HEK293 (cell line): ENCODE results near the gene RORC.

ENCODE experiments used
- CTCF ChIA-PET: fragments of 350-600 bp; formaldehyde crosslinking; extraction: SDS; loops from one replicate; lab custom pipeline; 2021; ENCODE audit warnings: antibody characterized with exemption; lab: Yijun Ruan, JAX
- POLR2A ChIA-PET: fragments of 300-600 bp; formaldehyde crosslinking; extraction: SDS; loops from one replicate; lab custom pipeline; 2020; ENCODE audit warnings: antibody characterized with exemption, inconsistent platforms; lab: Yijun Ruan, JAX
- H3K27ac ChIP-seq: fragments of 200-500 bp; sonication (Bioruptor generic); 2 replicates; pipeline ENCODE4 v1.5.1; 2014; ENCODE audit warnings: low read depth, low read length, control low read depth, inconsistent platforms; ENCODE audit errors: extremely low read depth
- H3K36me3 ChIP-seq, 2 experiments: fragments of 200-500 bp in 1 of 2; sonication (Bioruptor generic) in 1 of 2; 1 replicate in 1 of 2; 2 replicates in 1 of 2; pipeline ENCODE4 v1.5.1; 2014 to 2017; ENCODE audit warnings: inconsistent platforms in 2 of 2, low read length in 2 of 2; ENCODE audit not compliant: control insufficient read depth in 2 of 2, insufficient read depth in 1 of 2
- H3K4me1 ChIP-seq: fragments of 200-500 bp; sonication (Bioruptor generic); 2 replicates; pipeline ENCODE4 v1.5.1; 2014; ENCODE audit warnings: mild to moderate bottlenecking, low read length, inconsistent platforms; ENCODE audit not compliant: control insufficient read depth, insufficient read depth
- H3K4me3 ChIP-seq: 2 replicates; pipeline ENCODE4 v1.5.1; 2011; ENCODE audit warnings: low read depth, mild to moderate bottlenecking, control low read depth, low read length, moderate library complexity
- H3K9me3 ChIP-seq: fragments of 200-500 bp; sonication (Bioruptor generic); 2 replicates; pipeline ENCODE4 v1.5.1; 2014; ENCODE audit warnings: low read depth, low read length, inconsistent platforms; ENCODE audit not compliant: control insufficient read depth, insufficient read depth
- GLI2 ChIP-seq: fragments of 450-650 bp; formaldehyde crosslinking; IDR thresholded peaks from 2 replicates; pipeline ENCODE4; 2017; ENCODE audit warnings: missing biosample characterization, missing genetic modification characterization, low read depth, borderline replicate concordance
- GLIS1 ChIP-seq: fragments of 450-650 bp; formaldehyde crosslinking; IDR thresholded peaks from 2 replicates; pipeline ENCODE4 v1.5.1; 2016; ENCODE audit warnings: missing biosample characterization, missing genetic modification characterization
- KLF16 ChIP-seq: fragments of 450-650 bp; formaldehyde crosslinking; IDR thresholded peaks from 2 replicates; pipeline ENCODE4 v1.5.1; 2017; ENCODE audit warnings: missing biosample characterization, missing genetic modification characterization
- YY1 ChIP-seq: fragments of 450-650 bp; formaldehyde crosslinking; IDR thresholded peaks from 2 replicates; pipeline ENCODE4 v1.5.1; 2018; ENCODE audit warnings: missing biosample characterization, missing genetic modification characterization
- ZIC2 ChIP-seq: fragments of 450-650 bp; formaldehyde crosslinking; IDR thresholded peaks from 2 replicates; pipeline ENCODE4 v1.5.1; 2016; ENCODE audit warnings: missing biosample characterization, missing genetic modification characterization
- ZNF112 ChIP-seq: fragments of 450-650 bp; formaldehyde crosslinking; IDR thresholded peaks from 2 replicates; pipeline ENCODE4 v1.5.0; 2017; ENCODE audit warnings: missing biosample characterization, missing genetic modification characterization
- ZNF121 ChIP-seq: fragments of 450-650 bp; formaldehyde crosslinking; IDR thresholded peaks from 2 replicates; pipeline ENCODE4 v1.5.1; 2016; ENCODE audit warnings: missing biosample characterization, missing genetic modification characterization
- ZNF16 ChIP-seq: fragments of 450-650 bp; formaldehyde crosslinking; IDR thresholded peaks from 2 replicates; pipeline ENCODE4 v1.5.1; 2016; ENCODE audit warnings: low read depth, missing biosample characterization, missing genetic modification characterization
- ZNF169 ChIP-seq: fragments of 450-650 bp; formaldehyde crosslinking; IDR thresholded peaks from 2 replicates; pipeline ENCODE4 v1.5.1; 2016; ENCODE audit warnings: missing biosample characterization, missing genetic modification characterization
- ZNF341 ChIP-seq: fragments of 450-650 bp; formaldehyde crosslinking; IDR thresholded peaks from 2 replicates; pipeline ENCODE4; 2016; ENCODE audit warnings: low read depth, missing biosample characterization, missing genetic modification characterization
- ZNF394 ChIP-seq: fragments of 450-650 bp; formaldehyde crosslinking; IDR thresholded peaks from 2 replicates; pipeline ENCODE4 v1.5.1; 2016; ENCODE audit warnings: missing biosample characterization, missing genetic modification characterization, mild to moderate bottlenecking, moderate library complexity, borderline replicate concordance
- ZNF560 ChIP-seq: fragments of 450-650 bp; formaldehyde crosslinking; IDR thresholded peaks from 2 replicates; pipeline ENCODE4 v1.5.1; 2017; ENCODE audit warnings: missing biosample characterization, missing genetic modification characterization, borderline replicate concordance
- ZNF621 ChIP-seq: fragments of 450-650 bp; formaldehyde crosslinking; IDR thresholded peaks from 2 replicates; pipeline ENCODE4 v1.5.1; 2017; ENCODE audit warnings: missing biosample characterization, missing genetic modification characterization
- ZNF624 ChIP-seq: fragments of 450-650 bp; formaldehyde crosslinking; IDR thresholded peaks from 2 replicates; pipeline ENCODE4 v1.5.1; 2017; ENCODE audit warnings: missing biosample characterization, missing genetic modification characterization
- ZNF626 ChIP-seq: fragments of 450-650 bp; sonication (Bioruptor Pico); formaldehyde crosslinking; IDR thresholded peaks from 2 replicates; pipeline ENCODE4 v1.5.1; 2018; ENCODE audit warnings: missing biosample characterization, missing genetic modification characterization, inconsistent platforms
- ZNF629 ChIP-seq: fragments of 450-650 bp; formaldehyde crosslinking; IDR thresholded peaks from 2 replicates; pipeline ENCODE4 v1.5.1; 2017; ENCODE audit warnings: missing biosample characterization, missing genetic modification characterization
- ZNF707 ChIP-seq: fragments of 450-650 bp; formaldehyde crosslinking; IDR thresholded peaks from 2 replicates; pipeline ENCODE4 v1.5.1; 2016; ENCODE audit warnings: missing biosample characterization, missing genetic modification characterization
- ZNF747 ChIP-seq: fragments of 450-650 bp; formaldehyde crosslinking; IDR thresholded peaks from 2 replicates; pipeline ENCODE4 v1.5.1; 2016; ENCODE audit warnings: missing biosample characterization, missing genetic modification characterization
- ZNF777 ChIP-seq: fragments of 450-650 bp; formaldehyde crosslinking; IDR thresholded peaks from 2 replicates; pipeline ENCODE4 v1.5.1; 2017; ENCODE audit warnings: missing biosample characterization, missing genetic modification characterization, borderline replicate concordance
- TF ChIP-seq, protein P1 (sequence below): fragments of 450-650 bp; IDR thresholded peaks from 2 replicates; pipeline ENCODE4 v1.5.1; 2018; ENCODE audit warnings: missing biosample characterization, missing genetic modification characterization
- TF ChIP-seq, protein P2 (sequence below): fragments of 450-650 bp; formaldehyde crosslinking; IDR thresholded peaks from 2 replicates; pipeline ENCODE4 v1.5.1; 2016; ENCODE audit warnings: missing biosample characterization, missing genetic modification characterization, low read depth
- TF ChIP-seq, protein P3 (sequence below): fragments of 450-650 bp; formaldehyde crosslinking; IDR thresholded peaks from 2 replicates; pipeline ENCODE4 v1.5.1; 2016; ENCODE audit warnings: missing biosample characterization, missing genetic modification characterization
- TF ChIP-seq, protein P4 (sequence below): fragments of 450-650 bp; formaldehyde crosslinking; IDR thresholded peaks from 2 replicates; pipeline ENCODE4 v1.5.1; 2016; ENCODE audit warnings: missing biosample characterization, missing genetic modification characterization
- TF ChIP-seq, protein P5 (sequence below): fragments of 450-650 bp; formaldehyde crosslinking; optimal IDR thresholded peaks from 2 replicates; pipeline ENCODE3; 2016; ENCODE audit warnings: missing biosample characterization, mild to moderate bottlenecking, missing genetic modification characterization

RORC gene

DNA sequence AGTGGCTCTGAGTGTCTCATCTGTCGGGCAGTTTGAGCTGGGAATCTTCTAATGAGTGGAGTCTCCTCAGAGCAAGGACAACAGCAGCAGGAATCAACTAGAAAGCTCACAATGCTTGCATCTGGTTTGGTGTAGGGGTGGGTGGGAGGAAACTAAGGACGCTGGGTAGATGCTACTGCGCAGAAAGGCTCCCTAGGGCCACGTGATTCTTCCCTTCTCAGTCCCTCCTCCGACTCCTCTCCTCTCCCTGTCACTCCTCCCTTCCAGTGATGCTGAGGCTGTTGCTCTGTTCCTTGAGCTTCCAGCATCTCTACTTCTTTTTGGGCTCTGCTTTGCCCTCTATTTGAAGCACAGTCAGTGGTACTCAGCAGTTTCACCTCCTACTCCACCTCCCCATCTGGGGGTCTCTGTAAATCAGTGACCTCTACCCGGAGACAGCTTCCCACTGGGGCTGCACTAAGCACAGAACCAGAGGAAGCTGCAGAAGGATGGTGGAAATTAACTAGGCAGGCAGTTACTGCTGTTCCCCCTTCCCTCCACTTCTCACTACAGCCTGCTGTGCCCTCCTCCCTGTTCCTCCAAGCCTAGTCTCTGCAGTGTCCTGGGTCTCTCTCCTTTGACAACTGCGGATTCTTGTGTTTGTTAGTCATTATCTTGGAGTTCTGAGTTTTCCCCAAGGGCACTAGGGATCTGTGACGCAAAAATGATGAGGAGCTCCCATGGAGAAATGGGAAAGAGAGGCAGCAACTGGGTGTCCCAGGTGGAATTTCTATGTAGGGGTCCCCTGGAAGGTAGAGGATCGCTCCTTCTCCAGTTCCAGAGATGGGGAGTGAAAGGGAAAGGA lies 32.2 kb downstream of the RORC start:
- Histone ChIP-seq H3K36me3 (no peaks in the 10 kb centered on the region), H3K9me3 (no peaks in the 10 kb centered on the region)
- CTCF ChIA-PET: interaction anchor here (0.8 kb wide), 1 partner anchor 202 kb away, joined by 3 read pairs; no protein-coding TSS in a partner anchor
- peak; percentile 97 for TF ChIP-seq ZIC2
- TF ChIP-seq GLI2 (tag by site-specific recombination): no peak
- TF ChIP-seq, protein P1, sequence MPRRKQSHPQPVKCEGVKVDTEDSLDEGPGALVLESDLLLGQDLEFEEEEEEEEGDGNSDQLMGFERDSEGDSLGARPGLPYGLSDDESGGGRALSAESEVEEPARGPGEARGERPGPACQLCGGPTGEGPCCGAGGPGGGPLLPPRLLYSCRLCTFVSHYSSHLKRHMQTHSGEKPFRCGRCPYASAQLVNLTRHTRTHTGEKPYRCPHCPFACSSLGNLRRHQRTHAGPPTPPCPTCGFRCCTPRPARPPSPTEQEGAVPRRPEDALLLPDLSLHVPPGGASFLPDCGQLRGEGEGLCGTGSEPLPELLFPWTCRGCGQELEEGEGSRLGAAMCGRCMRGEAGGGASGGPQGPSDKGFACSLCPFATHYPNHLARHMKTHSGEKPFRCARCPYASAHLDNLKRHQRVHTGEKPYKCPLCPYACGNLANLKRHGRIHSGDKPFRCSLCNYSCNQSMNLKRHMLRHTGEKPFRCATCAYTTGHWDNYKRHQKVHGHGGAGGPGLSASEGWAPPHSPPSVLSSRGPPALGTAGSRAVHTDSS (tag by site-specific recombination): no peak
- no peak for TF ChIP-seq ZNF624 (tag by site-specific recombination)
- peak; percentile 71 for TF ChIP-seq ZNF341 (tag by site-specific recombination)
- TF ChIP-seq ZNF777 (tag by site-specific recombination): no peak
- TF ChIP-seq, all 188 proteins: peak for 2
- Histone ChIP-seq H3K4me1 (no peaks in the 10 kb centered on the region), H3K27ac (no peak overlapping the region), H3K4me3 (no peak overlapping the region)
- POLR2A ChIA-PET: interaction anchor here (0.6 kb wide), 1 partner anchor 187 kb away, joined by 4 read pairs; no protein-coding TSS in a partner anchor

DNA sequence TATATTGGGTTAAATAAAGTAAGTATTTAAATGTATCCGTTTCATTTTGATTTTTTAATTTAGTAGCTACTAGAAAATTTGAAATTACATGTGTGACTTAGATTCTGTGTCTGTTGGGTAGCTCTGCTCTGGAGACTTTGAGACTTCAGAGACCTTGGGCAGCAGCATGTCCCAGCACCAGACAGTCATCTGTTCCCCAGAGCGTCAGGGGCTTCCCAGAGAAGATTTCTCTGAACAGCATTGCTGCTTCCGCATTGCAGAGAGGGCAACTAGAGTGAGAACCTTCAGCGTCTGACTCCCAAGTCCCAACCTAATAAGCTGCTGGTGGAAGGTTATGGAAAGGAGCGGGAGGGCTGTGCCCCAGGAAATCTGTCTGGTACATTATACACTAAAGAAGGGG lies 33.0 kb downstream of the RORC start:
- Histone ChIP-seq H3K36me3 (no peaks in the 10 kb centered on the region), H3K4me1 (no peaks in the 10 kb centered on the region), H3K27ac (no peak overlapping the region), H3K4me3 (no peak overlapping the region), H3K9me3 (no peaks in the 10 kb centered on the region)
- ChIA-PET POLR2A (interaction anchor here (0.6 kb wide), 1 partner anchor 186 kb away, joined by 4 read pairs; no protein-coding TSS in a partner anchor), CTCF (interaction anchor here (0.8 kb wide), 1 partner anchor 203 kb away, joined by 3 read pairs; no protein-coding TSS in a partner anchor)
- TF ChIP-seq ZNF112 (tag by site-specific recombination): no peak
- no peak for TF ChIP-seq ZNF626
- no peak for TF ChIP-seq ZNF629
- TF ChIP-seq, protein P2, sequence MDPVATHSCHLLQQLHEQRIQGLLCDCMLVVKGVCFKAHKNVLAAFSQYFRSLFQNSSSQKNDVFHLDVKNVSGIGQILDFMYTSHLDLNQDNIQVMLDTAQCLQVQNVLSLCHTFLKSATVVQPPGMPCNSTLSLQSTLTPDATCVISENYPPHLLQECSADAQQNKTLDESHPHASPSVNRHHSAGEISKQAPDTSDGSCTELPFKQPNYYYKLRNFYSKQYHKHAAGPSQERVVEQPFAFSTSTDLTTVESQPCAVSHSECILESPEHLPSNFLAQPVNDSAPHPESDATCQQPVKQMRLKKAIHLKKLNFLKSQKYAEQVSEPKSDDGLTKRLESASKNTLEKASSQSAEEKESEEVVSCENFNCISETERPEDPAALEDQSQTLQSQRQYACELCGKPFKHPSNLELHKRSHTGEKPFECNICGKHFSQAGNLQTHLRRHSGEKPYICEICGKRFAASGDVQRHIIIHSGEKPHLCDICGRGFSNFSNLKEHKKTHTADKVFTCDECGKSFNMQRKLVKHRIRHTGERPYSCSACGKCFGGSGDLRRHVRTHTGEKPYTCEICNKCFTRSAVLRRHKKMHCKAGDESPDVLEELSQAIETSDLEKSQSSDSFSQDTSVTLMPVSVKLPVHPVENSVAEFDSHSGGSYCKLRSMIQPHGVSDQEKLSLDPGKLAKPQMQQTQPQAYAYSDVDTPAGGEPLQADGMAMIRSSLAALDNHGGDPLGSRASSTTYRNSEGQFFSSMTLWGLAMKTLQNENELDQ (tag by site-specific recombination): no peak
- TF ChIP-seq ZNF621 (tag by site-specific recombination): no peak
- TF ChIP-seq GLIS1 (tag by site-specific recombination): no peak
- TF ChIP-seq ZNF394 (tag by site-specific recombination): no peak
- TF ChIP-seq ZNF16 (tag by site-specific recombination): no peak
- TF ChIP-seq, protein P3, sequence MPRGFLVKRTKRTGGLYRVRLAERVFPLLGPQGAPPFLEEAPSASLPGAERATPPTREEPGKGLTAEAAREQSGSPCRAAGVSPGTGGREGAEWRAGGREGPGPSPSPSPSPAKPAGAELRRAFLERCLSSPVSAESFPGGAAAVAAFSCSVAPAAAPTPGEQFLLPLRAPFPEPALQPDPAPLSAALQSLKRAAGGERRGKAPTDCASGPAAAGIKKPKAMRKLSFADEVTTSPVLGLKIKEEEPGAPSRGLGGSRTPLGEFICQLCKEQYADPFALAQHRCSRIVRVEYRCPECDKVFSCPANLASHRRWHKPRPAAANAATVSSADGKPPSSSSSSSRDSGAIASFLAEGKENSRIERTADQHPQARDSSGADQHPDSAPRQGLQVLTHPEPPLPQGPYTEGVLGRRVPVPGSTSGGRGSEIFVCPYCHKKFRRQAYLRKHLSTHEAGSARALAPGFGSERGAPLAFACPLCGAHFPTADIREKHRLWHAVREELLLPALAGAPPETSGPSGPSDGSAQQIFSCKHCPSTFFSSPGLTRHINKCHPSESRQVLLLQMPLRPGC (tag by site-specific recombination): no peak
- no peak for TF ChIP-seq YY1 (tag by site-specific recombination)
- TF ChIP-seq, protein P4, sequence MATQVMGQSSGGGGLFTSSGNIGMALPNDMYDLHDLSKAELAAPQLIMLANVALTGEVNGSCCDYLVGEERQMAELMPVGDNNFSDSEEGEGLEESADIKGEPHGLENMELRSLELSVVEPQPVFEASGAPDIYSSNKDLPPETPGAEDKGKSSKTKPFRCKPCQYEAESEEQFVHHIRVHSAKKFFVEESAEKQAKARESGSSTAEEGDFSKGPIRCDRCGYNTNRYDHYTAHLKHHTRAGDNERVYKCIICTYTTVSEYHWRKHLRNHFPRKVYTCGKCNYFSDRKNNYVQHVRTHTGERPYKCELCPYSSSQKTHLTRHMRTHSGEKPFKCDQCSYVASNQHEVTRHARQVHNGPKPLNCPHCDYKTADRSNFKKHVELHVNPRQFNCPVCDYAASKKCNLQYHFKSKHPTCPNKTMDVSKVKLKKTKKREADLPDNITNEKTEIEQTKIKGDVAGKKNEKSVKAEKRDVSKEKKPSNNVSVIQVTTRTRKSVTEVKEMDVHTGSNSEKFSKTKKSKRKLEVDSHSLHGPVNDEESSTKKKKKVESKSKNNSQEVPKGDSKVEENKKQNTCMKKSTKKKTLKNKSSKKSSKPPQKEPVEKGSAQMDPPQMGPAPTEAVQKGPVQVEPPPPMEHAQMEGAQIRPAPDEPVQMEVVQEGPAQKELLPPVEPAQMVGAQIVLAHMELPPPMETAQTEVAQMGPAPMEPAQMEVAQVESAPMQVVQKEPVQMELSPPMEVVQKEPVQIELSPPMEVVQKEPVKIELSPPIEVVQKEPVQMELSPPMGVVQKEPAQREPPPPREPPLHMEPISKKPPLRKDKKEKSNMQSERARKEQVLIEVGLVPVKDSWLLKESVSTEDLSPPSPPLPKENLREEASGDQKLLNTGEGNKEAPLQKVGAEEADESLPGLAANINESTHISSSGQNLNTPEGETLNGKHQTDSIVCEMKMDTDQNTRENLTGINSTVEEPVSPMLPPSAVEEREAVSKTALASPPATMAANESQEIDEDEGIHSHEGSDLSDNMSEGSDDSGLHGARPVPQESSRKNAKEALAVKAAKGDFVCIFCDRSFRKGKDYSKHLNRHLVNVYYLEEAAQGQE (tag by site-specific recombination): no peak
- TF ChIP-seq ZNF169 (tag by site-specific recombination): no peak
- no peak for TF ChIP-seq ZNF707 (tag by site-specific recombination)
- TF ChIP-seq, protein P5, sequence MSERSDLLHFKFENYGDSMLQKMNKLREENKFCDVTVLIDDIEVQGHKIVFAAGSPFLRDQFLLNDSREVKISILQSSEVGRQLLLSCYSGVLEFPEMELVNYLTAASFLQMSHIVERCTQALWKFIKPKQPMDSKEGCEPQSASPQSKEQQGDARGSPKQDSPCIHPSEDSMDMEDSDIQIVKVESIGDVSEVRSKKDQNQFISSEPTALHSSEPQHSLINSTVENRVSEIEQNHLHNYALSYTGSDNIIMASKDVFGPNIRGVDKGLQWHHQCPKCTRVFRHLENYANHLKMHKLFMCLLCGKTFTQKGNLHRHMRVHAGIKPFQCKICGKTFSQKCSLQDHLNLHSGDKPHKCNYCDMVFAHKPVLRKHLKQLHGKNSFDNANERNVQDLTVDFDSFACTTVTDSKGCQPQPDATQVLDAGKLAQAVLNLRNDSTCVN (tag by site-specific recombination): no peak
- no peak for TF ChIP-seq ZNF747 (tag by site-specific recombination)
- TF ChIP-seq ZNF560 (tag by site-specific recombination): no peak
- no peak for TF ChIP-seq KLF16 (tag by site-specific recombination)
- no peak for TF ChIP-seq ZNF121 (tag by site-specific recombination)
